ENCODE data around the gene SPRED2. TPM values are rescaled to one million over a fixed set of nuclear protein-coding genes. Genes with fewer than 3 reads are reported as not detected.

Gene SPRED2
- total and polyA plus RNA-seq, 8 donors: 31.5 to 47.1 (median 40.4) TPM

DNA sequence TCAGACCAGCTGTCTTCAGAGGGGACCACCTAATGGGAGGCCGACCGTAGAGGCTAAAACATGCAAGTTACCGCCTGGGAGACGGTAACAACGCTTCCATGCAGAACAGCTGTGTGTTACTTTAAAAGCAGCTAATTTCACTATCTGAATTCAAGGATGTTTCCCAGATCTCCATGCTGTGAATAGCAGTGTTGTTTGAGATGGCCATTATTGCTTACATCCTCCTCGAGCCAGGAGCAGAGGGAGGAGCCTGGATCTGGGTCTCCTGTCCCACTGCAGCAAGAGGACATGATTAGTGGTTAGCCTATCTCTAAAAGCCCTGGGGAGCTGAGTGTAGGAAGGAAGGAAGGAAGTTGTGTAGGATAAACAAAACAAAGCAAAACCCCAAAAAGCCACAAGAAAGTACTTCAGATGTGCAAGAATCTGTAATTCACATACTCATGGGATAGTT, 153.8 kb downstream of the SPRED2 start:
- no peaks in the 10 kb centered on the region for H3K27me3 ChIP-seq
- ATAC-seq (peak; percentile 24), DNase-seq (peak in 1 of 4 donors; percentile 44)
- H3K4me3 ChIP-seq: no peak overlapping the region
- peaks cover 0 to 13% of the 10 kb centered on the region in 2 donors for H3K36me3 ChIP-seq
- peaks cover 24 to 34% of the 10 kb centered on the region in 2 donors for H3K4me1 ChIP-seq
- H3K9me3 ChIP-seq: no peaks in the 10 kb centered on the region
- TF ChIP-seq, protein P1, sequence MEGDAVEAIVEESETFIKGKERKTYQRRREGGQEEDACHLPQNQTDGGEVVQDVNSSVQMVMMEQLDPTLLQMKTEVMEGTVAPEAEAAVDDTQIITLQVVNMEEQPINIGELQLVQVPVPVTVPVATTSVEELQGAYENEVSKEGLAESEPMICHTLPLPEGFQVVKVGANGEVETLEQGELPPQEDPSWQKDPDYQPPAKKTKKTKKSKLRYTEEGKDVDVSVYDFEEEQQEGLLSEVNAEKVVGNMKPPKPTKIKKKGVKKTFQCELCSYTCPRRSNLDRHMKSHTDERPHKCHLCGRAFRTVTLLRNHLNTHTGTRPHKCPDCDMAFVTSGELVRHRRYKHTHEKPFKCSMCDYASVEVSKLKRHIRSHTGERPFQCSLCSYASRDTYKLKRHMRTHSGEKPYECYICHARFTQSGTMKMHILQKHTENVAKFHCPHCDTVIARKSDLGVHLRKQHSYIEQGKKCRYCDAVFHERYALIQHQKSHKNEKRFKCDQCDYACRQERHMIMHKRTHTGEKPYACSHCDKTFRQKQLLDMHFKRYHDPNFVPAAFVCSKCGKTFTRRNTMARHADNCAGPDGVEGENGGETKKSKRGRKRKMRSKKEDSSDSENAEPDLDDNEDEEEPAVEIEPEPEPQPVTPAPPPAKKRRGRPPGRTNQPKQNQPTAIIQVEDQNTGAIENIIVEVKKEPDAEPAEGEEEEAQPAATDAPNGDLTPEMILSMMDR (IDR thresholded peaks at IDR 0.05): no peak
- peak overlapping the region; percentile 48 to 71 for H3K27ac ChIP-seq
- intact Hi-C loops (cut with DNase I): loop anchor here in 1 of 2 donors (10.0 kb wide), 1 partner anchor 156 kb away; the partner anchor contains the start of gene SPRED2

DNA sequence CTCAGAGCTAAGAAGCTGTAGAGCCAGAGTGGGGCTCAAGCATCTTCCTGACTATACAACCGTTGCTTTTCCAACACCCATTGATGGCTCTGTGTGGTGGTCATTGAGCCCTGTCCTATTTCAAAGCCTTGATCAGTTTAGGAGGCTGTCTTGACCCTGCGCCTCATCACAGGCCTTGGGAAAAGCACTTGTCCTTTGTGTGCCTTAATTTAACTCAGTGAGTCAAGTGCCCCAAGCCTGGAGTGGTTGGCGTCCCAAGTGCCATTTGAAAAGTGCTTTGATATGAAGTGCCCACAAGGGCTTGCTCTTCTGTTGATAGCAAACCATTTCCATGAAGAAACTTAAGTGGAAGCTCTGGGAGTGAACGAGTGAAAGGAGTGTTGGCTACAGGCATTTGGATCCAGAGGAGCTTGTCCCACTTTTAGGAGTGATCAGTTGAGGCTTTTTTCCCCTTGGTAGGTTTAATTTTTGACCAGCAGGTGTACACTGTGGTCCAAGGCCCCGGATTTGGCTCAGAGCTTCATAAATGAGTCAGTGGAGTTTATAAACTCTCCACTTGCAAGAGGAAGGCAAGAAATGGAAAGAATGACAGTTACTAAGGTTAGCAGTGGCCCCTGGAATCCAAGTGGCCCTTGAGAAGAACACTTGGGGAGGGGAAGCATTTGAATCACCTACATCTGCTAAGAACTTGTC, 154.5 kb downstream of the SPRED2 start:
- ATAC-seq (peak; percentile 75), DNase-seq (peak in 2 of 4 donors; percentile 65 to 70)
- TF ChIP-seq, protein P1 (IDR thresholded peaks at IDR 0.05): no peak
- Histone ChIP-seq H3K4me3 (no peak overlapping the region), H3K4me1 (peaks cover 24 to 34% of the 10 kb centered on the region in 2 donors), H3K9me3 (no peaks in the 10 kb centered on the region), H3K27me3 (no peaks in the 10 kb centered on the region), H3K36me3 (peaks cover 0 to 19% of the 10 kb centered on the region in 2 donors), H3K27ac (peak overlapping the region; percentile 48 to 71)
- intact Hi-C loops (cut with DNase I): loop anchor here in 1 of 2 donors (10.0 kb wide), 1 partner anchor 157 kb away; the partner anchor contains the start of gene SPRED2

DNA sequence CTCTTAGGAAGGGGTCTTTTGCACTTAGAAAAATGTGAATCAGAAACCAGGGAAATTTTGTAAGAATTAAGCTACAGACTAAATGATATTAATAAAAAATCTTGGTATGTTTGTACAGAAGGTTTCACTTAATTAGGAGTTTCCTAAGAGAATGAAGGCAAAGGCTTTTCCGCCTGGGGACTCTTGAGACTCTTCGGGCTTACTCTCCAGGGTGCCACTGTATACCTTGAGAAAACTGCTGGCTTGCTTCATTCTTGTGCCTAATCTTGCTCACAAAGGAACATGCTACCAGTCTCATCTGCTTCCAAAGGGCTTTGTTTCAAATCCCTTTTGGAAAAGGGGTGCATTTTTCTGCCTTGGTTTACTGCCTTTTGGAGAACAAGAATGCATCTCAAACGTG, 155.3 kb downstream of the SPRED2 start:
- peak overlapping the region; percentile 48 to 62 for H3K27ac ChIP-seq
- H3K9me3 ChIP-seq: no peaks in the 10 kb centered on the region
- H3K4me1 ChIP-seq: peaks cover 24 to 29% of the 10 kb centered on the region in 2 donors
- ATAC-seq (no peak), DNase-seq (no peak)
- H3K4me3 ChIP-seq: no peak overlapping the region
- TF ChIP-seq, protein P1 (IDR thresholded peaks at IDR 0.05): no peak
- intact Hi-C loops (cut with DNase I): loop anchor here in 1 of 2 donors (10.0 kb wide), 1 partner anchor 158 kb away; the partner anchor contains the start of gene SPRED2
- peaks cover 0 to 27% of the 10 kb centered on the region in 2 donors for H3K36me3 ChIP-seq
- H3K27me3 ChIP-seq: no peaks in the 10 kb centered on the region

DNA sequence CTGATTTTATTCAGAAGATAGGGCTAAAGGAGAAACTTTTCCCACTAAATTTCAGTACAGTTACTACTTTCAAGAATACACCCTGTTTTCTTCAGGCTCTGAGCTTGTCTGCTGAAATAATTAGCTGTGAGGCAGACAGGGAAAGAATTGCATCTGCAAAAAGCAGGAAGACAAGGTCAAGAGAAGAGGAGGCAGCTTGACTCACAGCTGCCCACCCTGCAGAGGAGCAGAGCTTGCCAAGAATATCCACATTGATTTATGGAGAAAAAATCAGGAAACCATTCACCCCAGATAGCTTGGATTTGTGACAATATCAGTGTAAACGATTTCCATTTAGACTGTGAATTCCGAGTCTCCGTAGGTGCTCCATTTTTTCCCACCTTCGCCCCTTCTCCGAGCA, 155.8 kb downstream of the SPRED2 start:
- TF ChIP-seq, protein P1 (IDR thresholded peaks at IDR 0.05): no peak
- Histone ChIP-seq H3K9me3 (no peaks in the 10 kb centered on the region), H3K27me3 (no peaks in the 10 kb centered on the region), H3K36me3 (peaks cover 0 to 32% of the 10 kb centered on the region in 2 donors), H3K27ac (peak overlapping the region in 1 of 2 donors; percentile 62), H3K4me1 (peaks cover 24% of the 10 kb centered on the region in 2 donors), H3K4me3 (no peak overlapping the region)
- ATAC-seq (no peak), DNase-seq (peak in 1 of 4 donors; percentile 29)
- intact Hi-C loops (cut with DNase I): loop anchor here in 1 of 2 donors (10.0 kb wide), 1 partner anchor 158 kb away; the partner anchor contains the start of gene SPRED2

Measured in left lung (tissue), 10 donors.